ENCODE measurements around the gene APOM.

APOM gene

GRCh38 chr6:31658983-31659648 is 3.4 kb downstream of the APOM start:
- DNase-seq = no peak

DNA sequence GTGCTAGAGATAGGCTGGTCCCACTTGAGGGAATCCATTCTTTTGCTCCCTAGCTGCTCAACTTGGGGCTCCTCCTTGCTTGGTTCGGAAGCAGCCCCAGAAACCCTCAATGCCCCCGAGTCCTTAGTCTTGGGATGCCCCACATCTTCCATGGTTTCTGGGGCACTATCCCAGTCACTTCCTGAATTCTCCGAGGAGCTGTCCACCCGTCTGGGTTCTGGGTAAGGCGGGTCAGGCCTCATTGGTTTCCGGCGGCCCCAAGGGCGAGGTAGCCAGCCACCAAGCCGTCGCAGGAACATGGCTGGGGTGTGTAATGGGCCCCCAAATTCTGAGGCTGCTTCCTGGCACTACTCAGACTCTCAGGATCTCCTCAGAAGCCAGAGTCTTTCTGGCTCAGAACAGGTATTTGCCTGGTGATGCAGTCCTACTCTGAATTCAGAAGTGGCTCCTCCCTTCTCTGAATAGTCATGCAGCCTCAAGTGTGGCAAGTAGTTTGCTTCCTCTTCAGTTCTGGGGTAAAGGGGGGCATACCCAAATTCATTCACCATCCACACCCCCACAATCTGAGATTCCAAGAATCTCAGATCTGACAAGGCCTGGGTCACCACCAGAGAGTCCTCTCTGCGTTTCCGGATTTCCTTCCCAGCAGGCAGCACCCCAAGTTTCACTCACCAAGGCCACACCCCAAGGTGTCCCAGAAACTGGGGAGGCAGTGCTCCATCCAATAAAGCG is 4.1 kb downstream of the APOM start:
- DNase-seq = peak; percentile 30

- DNase-seq = peak; percentile 88
Measured at GRCh38 chr6:31660381-31661261, 4.9 kb downstream of the APOM start, which contains the start of gene C6orf47. Gene C6orf47 (minus strand): TSS chr6:31660778. CDS start chr6:31659947, 831 bp downstream.

GRCh38 chr6:31661262-31662123 is 5.8 kb downstream of the APOM start:
- DNase-seq = no peak

DNA sequence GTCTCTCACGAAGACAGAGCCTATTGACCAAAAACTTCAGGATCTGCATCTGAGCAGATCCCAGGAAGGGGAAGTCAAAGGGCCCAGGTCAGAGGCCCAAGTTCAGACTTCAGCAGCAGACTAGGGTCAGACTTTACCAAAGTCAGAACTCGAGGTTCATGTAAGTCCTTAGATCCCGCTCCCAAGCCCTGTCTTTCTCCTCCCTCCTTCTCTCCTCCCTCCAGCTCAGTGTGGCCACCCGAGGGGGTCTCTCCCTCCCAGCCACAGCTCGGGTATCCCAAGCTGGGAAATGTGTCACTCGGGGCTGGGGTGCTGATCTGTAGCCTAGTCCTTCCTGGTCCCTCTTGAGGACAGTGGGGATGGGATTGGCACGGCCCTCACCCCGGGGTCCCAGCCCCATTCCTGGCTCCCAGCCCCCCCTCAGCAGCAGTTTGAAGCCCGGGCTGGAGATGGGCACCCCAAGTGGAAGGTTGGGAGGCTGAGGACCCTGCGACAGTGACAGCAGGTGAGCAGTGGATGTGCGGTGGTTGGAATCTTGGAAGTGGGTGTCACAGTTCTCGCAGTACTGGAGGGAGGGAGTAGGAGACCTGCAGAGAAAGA is 6.5 kb downstream of the APOM start:
- no peak for DNase-seq

DNA sequence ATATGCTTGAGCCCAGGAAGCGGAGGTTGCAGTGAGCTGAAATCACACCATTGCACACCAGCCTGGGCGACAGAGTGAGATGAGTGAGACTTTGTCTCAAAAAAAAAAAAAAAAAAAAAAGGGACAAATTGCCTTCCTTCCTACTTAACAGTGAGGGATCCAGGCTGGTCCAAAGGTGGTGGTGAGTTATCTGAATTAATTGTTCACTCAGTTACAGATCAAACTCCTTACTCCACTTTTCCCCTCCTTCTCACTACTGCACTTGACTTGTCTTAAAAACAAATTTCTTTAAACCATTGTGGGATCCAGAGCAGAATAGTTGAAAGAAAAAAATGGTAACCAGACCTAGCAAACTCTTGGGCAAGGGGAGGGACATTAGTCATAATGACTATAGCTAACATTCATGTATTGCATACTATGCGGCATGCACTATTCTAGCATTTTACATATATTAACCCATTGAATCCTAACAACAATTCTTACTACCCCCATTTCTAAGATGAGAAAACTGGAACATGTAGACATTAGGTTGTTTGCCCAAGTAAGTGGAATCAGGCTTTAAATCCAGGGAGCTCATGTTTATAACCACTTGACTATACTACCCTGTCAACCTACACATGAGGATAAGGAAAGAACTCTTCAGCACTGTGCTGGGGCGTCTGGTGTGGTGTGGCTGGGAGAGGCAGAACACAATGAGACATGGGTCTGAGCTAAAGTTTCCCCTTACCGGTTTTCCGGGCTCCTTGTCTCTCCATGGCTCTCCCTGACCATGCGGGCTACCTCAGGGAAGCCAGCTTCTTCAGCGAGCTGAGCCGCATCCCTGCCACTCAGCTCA is 7.6 kb downstream of the APOM start:
- no peak for DNase-seq

DNA sequence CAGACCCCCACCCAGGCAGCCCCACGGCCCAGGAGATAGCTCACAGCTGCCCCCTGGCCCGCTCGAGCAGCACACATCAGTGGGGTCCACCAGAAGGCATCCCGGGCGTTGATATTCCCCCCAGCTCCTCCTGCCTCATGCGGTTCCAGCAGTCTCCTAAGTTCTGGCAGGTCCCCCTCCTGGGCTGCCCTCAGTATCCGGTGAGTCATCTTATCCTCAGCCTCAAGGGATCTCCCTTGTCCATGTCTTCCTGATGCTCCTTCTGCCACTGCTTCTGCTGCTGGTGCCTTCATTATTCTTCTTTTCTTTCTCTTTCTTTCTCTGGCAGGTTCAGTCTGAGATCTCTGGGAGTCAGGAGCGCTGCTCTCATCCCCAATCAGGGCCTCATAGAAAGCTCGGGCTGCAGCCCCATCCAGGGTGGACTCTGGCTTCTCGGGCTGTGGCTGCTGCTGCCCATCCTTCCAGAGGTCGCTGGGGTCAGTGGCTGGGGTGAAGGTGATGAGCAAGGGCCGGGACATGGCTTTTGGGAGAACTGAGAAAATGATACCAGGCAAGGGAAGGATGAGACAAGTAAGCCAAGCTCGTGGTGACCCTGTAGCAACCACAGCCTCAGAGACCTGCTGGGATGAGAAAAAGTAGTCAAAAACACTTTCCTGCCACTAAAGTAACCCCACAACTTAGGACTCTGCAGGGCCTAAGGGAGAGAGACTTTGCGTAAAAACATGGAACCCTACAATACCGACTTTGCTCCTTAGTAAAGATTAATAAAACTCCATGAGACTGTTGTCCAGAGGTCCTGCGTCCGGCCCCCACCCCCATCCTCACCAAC is 8.5 kb downstream of the APOM start:
- no peak for DNase-seq

- peak; percentile 95 for DNase-seq
Measured at GRCh38 chr6:31664790-31665500, 9.3 kb downstream of the APOM start, which contains the start of gene GPANK1. Gene GPANK1 (minus strand): TSS chr6:31664997. CDS start chr6:31664478, 519 bp downstream.

DNA sequence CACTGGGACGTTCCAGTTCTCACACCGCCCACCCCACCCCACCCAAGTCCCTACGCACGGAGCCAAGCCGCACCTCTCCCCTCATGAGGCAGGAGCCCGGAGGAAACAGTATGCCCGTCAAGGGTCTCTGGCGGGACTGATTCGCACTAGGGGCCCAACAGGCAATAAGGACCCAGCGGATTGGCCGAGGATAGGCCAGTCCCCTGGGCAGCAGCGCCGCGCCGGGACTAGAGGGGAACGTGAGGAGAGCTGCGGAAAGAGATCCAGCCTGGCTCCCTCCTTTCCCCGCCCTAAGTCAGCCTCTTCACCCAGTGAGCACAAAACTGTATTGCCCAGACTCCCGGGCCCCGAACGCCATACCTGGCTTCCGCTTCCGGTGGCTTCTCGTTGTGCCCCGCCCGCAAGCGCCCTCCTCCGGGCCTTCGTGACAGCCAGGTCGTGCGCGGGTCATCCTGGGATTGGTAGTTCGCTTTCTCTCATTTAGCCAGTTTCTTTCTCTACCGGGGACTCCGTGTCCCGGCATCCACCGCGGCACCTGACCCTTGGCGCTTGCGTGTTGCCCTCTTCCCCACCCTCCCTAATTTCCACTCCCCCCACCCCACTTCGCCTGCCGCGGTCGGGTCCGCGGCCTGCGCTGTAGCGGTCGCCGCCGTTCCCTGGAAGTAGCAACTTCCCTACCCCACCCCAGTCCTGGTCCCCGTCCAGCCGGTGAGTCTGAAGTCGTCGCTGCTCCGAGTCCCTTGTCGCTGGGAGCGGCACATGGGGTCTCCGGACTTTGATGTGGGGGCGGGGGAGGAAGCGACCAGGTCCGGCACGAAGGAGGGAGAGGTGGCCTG is 10.0 kb downstream of the APOM start, which contains the start of gene CSNK2B:
Gene CSNK2B (plus strand): TSS at position 580 of the 836 bp plus-strand sequence. CDS start 752 bp downstream, outside the sequence.
- peak; percentile 97 for DNase-seq

DNA sequence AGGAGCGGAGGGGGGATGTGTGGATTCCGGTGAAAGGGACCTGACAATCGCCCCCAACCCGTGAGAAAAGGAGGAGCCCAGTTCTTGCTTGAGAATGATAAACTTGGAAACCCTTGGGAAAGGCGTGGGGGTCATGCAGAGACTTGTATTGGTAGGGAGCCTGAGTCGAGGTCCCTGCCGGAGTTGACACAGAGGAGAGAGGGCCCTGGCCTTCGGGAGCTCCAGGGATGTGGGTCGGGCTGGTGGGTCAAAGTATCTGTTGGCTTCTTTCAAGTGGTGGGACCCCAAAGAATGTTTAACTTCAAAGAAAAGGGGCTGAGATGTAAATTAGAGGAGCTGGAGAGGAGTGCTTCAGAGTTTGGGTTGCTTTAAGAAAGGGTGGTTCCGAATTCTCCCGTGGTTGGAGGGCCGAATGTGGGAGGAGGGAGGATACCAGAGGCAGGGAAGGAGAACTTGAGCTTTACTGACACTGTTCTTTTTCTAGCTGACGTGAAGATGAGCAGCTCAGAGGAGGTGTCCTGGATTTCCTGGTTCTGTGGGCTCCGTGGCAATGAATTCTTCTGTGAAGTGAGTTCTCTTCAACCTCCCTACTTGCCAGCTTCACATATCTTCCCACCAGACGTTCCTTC is 10.8 kb downstream of the APOM start:
- no peak for DNase-seq

- DNase-seq = no peak
Measured at GRCh38 chr6:31669676-31670075, 14.0 kb downstream of the APOM start, which contains the start of gene LY6G5B. Gene LY6G5B (plus strand): TSS chr6:31669976. CDS start chr6:31670951, 975 bp downstream.

DNA sequence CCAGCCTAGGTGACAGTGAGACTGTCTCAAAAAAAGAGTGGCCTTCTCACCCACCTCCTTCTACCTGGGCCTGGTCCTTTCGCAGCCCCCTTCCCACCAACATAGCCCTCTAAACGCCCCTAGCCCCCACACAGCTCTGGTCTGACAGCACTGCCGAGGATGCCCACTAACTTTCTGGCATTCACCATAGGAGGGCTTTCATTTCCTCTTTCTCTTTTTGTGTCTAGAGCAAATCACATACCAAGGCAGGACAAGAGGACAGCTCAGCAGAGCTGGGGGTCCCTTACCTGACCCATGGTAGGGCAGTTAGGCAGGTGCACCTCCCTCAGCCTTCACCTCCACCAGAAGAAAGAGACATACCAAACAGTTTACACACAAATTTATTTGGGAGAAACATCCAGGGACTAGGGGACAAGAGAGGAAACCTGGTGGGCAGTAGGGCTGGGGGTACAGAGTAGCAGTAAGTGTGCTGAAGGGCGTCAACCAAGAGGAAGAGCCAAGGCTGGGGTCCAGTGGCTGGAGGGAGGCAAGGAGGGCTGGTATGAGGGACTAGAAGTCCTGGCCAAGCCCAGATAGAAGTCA is 20.7 kb downstream of the APOM start:
- no peak for DNase-seq

DNA sequence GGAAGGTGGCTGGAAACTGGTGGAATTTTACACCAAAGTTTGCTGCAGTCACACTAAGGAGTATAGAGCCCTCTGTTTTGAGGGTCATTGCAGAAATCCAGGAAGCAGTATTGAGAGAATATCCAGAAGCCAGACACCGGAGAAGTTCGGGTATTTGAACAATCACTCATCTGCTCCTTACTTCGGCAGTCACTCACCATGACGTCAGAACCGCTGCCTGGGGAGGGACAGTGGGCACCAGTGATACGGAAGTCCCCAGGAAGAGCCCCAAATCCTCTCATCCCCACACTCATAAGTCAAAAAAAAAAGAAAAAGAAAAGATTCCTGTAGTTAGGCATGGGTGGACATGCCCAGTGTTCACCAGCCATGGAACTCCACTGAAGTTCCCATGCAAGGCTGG is 21.2 kb downstream of the APOM start:
- no peak for DNase-seq

GRCh38 chr6:31677955-31678354 is 22.3 kb downstream of the APOM start:
- DNase-seq = no peak

GRCh38 chr6:31680226-31681134 is 24.8 kb downstream of the APOM start, which contains the start of gene LY6G5C:
Gene LY6G5C (minus strand): TSS chr6:31681067. CDS start chr6:31680373, 694 bp downstream.
- peak; percentile 96 for DNase-seq

DNA sequence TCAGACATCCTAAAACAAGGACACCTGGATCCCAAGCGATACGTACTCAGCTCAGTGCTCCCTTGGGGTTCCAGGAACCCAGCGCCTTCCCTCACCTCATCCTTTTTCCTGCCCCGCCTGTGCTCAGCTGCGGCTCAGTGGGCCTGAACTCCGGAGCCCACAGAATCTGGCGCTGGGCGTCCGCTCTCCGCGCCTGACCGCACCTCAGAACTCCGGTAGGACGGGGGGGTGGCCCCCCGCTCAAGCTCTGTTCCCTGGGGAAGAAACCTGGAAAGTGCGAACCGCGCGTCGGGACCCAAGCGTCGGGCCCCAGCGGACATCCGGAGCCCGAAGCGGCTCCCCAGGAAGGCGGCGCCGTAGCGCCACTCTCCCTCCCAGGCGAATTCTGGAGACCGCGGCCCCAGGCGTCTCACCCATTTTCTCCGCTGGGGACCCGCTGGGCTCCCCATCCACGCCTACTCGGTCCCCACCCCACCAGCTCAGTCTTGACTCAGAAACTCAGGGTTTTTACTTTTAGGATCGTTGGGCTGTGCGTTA is 25.5 kb downstream of the APOM start:
- DNase-seq = peak; percentile 77

All from NCI-H510A treated with DMSO at 0.1 percent for 48 hours (cell line).